ENCODE data around the gene FGF18.

Gene FGF18

GRCh38 chr5:171474230-171474813, 54.9 kb downstream of the FGF18 start:
- H3K9me2 ChIP-seq (replicated peaks; ENCODE audit: low read depth, low read length) = no peaks in the 10 kb centered on the region
- H3K4me3 ChIP-seq (ENCODE audit: low read length, poor library complexity, severe bottlenecking) = no peak overlapping the region
- H3K79me2 ChIP-seq (ENCODE audit: insufficient read depth, low read length) = no peaks in the 10 kb centered on the region
- no peaks in the 10 kb centered on the region for H3F3A ChIP-seq (ENCODE audit: low read depth)
- peaks cover 6% of the 10 kb centered on the region for H3K4me1 ChIP-seq (ENCODE audit: insufficient read depth, low read length, poor library complexity, severe bottlenecking)
- H4K20me1 ChIP-seq (ENCODE audit: insufficient read depth, low read length, poor library complexity, severe bottlenecking) = no peaks in the 10 kb centered on the region
- no peak overlapping the region for H3K9ac ChIP-seq (ENCODE audit: low read depth, low read length, poor library complexity, severe bottlenecking)
- H3K36me3 ChIP-seq (ENCODE audit: insufficient read depth, low read length) = no peaks in the 10 kb centered on the region
- H3K27me3 ChIP-seq (ENCODE audit: insufficient read depth, low read length, poor library complexity, severe bottlenecking) = no peaks in the 10 kb centered on the region
- H3K4me2 ChIP-seq (ENCODE audit: low read depth, low read length, poor library complexity, severe bottlenecking) = no peak overlapping the region
- no peaks in the 10 kb centered on the region for H3K9me3 ChIP-seq (ENCODE audit: insufficient read depth, low read depth, low read length)
- TF ChIP-seq, protein P1, sequence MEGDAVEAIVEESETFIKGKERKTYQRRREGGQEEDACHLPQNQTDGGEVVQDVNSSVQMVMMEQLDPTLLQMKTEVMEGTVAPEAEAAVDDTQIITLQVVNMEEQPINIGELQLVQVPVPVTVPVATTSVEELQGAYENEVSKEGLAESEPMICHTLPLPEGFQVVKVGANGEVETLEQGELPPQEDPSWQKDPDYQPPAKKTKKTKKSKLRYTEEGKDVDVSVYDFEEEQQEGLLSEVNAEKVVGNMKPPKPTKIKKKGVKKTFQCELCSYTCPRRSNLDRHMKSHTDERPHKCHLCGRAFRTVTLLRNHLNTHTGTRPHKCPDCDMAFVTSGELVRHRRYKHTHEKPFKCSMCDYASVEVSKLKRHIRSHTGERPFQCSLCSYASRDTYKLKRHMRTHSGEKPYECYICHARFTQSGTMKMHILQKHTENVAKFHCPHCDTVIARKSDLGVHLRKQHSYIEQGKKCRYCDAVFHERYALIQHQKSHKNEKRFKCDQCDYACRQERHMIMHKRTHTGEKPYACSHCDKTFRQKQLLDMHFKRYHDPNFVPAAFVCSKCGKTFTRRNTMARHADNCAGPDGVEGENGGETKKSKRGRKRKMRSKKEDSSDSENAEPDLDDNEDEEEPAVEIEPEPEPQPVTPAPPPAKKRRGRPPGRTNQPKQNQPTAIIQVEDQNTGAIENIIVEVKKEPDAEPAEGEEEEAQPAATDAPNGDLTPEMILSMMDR (conservative IDR thresholded peaks at IDR 0.05; ENCODE audit: low read length) = no peak
- TF ChIP-seq EZH2phosphoT487 (IDR thresholded peaks at IDR 0.05; ENCODE audit: borderline replicate concordance) = no peak
- no peak overlapping the region for H2AFZ ChIP-seq (ENCODE audit: low read length)

- H2AFZ ChIP-seq (ENCODE audit: low read length) = no peak overlapping the region
- no peak overlapping the region for H3K9ac ChIP-seq (ENCODE audit: low read depth, low read length, poor library complexity, severe bottlenecking)
- H3K79me2 ChIP-seq (ENCODE audit: insufficient read depth, low read length) = no peaks in the 10 kb centered on the region
- no peaks in the 10 kb centered on the region for H4K20me1 ChIP-seq (ENCODE audit: insufficient read depth, low read length, poor library complexity, severe bottlenecking)
- no peak overlapping the region for H3K4me3 ChIP-seq (ENCODE audit: low read length, poor library complexity, severe bottlenecking)
- H3K27me3 ChIP-seq (ENCODE audit: insufficient read depth, low read length, poor library complexity, severe bottlenecking) = no peaks in the 10 kb centered on the region
- H3K4me1 ChIP-seq (ENCODE audit: insufficient read depth, low read length, poor library complexity, severe bottlenecking) = peaks cover 13% of the 10 kb centered on the region
- H3F3A ChIP-seq (ENCODE audit: low read depth) = no peaks in the 10 kb centered on the region
- no peak overlapping the region for H3K4me2 ChIP-seq (ENCODE audit: low read depth, low read length, poor library complexity, severe bottlenecking)
- no peaks in the 10 kb centered on the region for H3K36me3 ChIP-seq (ENCODE audit: insufficient read depth, low read length)
- no peaks in the 10 kb centered on the region for H3K9me3 ChIP-seq (ENCODE audit: insufficient read depth, low read depth, low read length)
- H3K9me2 ChIP-seq (replicated peaks; ENCODE audit: low read depth, low read length) = no peaks in the 10 kb centered on the region
- no peak for TF ChIP-seq EZH2phosphoT487 (IDR thresholded peaks at IDR 0.05; ENCODE audit: borderline replicate concordance)
- TF ChIP-seq, protein P1 (conservative IDR thresholded peaks at IDR 0.05; ENCODE audit: low read length) = no peak
These were observed 56.1 kb downstream of the FGF18 start for GRCh38 chr5:171475596-171475995.

- no peaks in the 10 kb centered on the region for H3K9me3 ChIP-seq (ENCODE audit: insufficient read depth, low read depth, low read length)
- H2AFZ ChIP-seq (ENCODE audit: low read length) = no peak overlapping the region
- H3K4me2 ChIP-seq (ENCODE audit: low read depth, low read length, poor library complexity, severe bottlenecking) = no peak overlapping the region
- no peaks in the 10 kb centered on the region for H3K36me3 ChIP-seq (ENCODE audit: insufficient read depth, low read length)
- H3K9ac ChIP-seq (ENCODE audit: low read depth, low read length, poor library complexity, severe bottlenecking) = no peak overlapping the region
- no peaks in the 10 kb centered on the region for H4K20me1 ChIP-seq (ENCODE audit: insufficient read depth, low read length, poor library complexity, severe bottlenecking)
- no peaks in the 10 kb centered on the region for H3K79me2 ChIP-seq (ENCODE audit: insufficient read depth, low read length)
- H3K27me3 ChIP-seq (ENCODE audit: insufficient read depth, low read length, poor library complexity, severe bottlenecking) = no peaks in the 10 kb centered on the region
- TF ChIP-seq EZH2phosphoT487 (IDR thresholded peaks at IDR 0.05; ENCODE audit: borderline replicate concordance) = no peak
- TF ChIP-seq, protein P1 (conservative IDR thresholded peaks at IDR 0.05; ENCODE audit: low read length) = no peak
- no peaks in the 10 kb centered on the region for H3F3A ChIP-seq (ENCODE audit: low read depth)
- H3K4me3 ChIP-seq (ENCODE audit: low read length, poor library complexity, severe bottlenecking) = no peak overlapping the region
- no peaks in the 10 kb centered on the region for H3K9me2 ChIP-seq (replicated peaks; ENCODE audit: low read depth, low read length)
- peaks cover 13% of the 10 kb centered on the region for H3K4me1 ChIP-seq (ENCODE audit: insufficient read depth, low read length, poor library complexity, severe bottlenecking)
These were observed 57.3 kb downstream of the FGF18 start for GRCh38 chr5:171476701-171477100.

Measured in Loucy (cell line).